Cardiac fibroblast (primary cell): ENCODE data around the gene PIK3AP1.

ENCODE experiments used
- DNase-seq, 2 donors: peaks; one replicate each; pipeline versions ENCODE4 v3.0.0 to v3.0.0-alpha.2; 2010; ENCODE audit warnings: low read depth in 2 of 2
- H3K4me3 ChIP-seq, 2 donors: replicated peaks in 1 of 2; 1 replicate in 1 of 2; 2 replicates in 1 of 2; pipeline ENCODE4 v1.5.1; 2011; ENCODE audit warnings: low read depth in 2 of 2, low read length in 2 of 2, mild to moderate bottlenecking in 2 of 2, moderate library complexity in 1 of 2
- TF ChIP-seq, protein P1 (sequence below): IDR thresholded peaks from one replicate; pipeline ENCODE4 v1.5.1; 2011; ENCODE audit warnings: low read depth, mild to moderate bottlenecking, low read length, inconsistent platforms

The PIK3AP1 gene

GRCh38 chr10:96696845-96697425, 23.4 kb downstream of the PIK3AP1 start:
- no peak for DNase-seq
- no peak overlapping the region for H3K4me3 ChIP-seq
- TF ChIP-seq, protein P1, sequence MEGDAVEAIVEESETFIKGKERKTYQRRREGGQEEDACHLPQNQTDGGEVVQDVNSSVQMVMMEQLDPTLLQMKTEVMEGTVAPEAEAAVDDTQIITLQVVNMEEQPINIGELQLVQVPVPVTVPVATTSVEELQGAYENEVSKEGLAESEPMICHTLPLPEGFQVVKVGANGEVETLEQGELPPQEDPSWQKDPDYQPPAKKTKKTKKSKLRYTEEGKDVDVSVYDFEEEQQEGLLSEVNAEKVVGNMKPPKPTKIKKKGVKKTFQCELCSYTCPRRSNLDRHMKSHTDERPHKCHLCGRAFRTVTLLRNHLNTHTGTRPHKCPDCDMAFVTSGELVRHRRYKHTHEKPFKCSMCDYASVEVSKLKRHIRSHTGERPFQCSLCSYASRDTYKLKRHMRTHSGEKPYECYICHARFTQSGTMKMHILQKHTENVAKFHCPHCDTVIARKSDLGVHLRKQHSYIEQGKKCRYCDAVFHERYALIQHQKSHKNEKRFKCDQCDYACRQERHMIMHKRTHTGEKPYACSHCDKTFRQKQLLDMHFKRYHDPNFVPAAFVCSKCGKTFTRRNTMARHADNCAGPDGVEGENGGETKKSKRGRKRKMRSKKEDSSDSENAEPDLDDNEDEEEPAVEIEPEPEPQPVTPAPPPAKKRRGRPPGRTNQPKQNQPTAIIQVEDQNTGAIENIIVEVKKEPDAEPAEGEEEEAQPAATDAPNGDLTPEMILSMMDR: no peak

- DNase-seq: no peak
- TF ChIP-seq, protein P1: no peak
Measured at GRCh38 chr10:96695975-96696634, 24.2 kb downstream of the PIK3AP1 start.

GRCh38 chr10:96695366-96695765, 24.9 kb downstream of the PIK3AP1 start:
- no peak overlapping the region for H3K4me3 ChIP-seq
- no peak for DNase-seq
- TF ChIP-seq, protein P1: no peak

More at GRCh38 chr10:96695975-96696634, 24.2 kb downstream of the PIK3AP1 start:
- H3K4me3 ChIP-seq: no peak overlapping the region

- no peak overlapping the region for H3K4me3 ChIP-seq
- no peak for DNase-seq
- TF ChIP-seq, protein P1: no peak
Measured at GRCh38 chr10:96693431-96693830, 26.9 kb downstream of the PIK3AP1 start.

- no peak overlapping the region for H3K4me3 ChIP-seq
- no peak for DNase-seq
- TF ChIP-seq, protein P1: no peak
Measured at GRCh38 chr10:96692427-96692826, 27.9 kb downstream of the PIK3AP1 start.

DNA sequence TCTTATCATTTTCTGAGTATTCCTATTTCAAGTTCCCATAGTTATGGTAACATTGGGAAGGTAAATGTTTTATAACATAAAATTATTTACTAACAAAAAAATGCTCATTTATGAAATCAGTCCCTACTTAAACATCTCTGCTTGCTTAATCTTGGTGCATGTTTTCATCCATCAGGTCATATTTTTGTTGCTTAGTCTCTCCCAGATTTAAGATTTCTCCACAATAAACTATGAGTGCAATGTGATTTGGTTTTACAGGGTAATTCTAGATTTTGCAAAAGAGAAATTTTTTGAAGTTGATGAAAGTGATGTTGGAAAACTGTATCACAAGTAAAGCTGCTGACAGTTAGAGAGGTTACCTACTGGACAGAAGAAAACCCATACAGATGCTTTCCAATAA, 28.6 kb downstream of the PIK3AP1 start:
- DNase-seq: no peak
- TF ChIP-seq, protein P1: no peak
- no peak overlapping the region for H3K4me3 ChIP-seq
